HG03159 (cell line): ENCODE measurements around the gene ABCB6.

Experiments
- ATAC-seq: cut with Tn5 transposase; IDR thresholded peaks from one replicate; pipeline ENCODE4 v1.9.1; 2021; ENCODE audit warnings: mild to moderate bottlenecking, moderate library complexity; ENCODE audit not compliant: unreplicated experiment

Gene ABCB6

GRCh38 chr2:219186754-219187456 lies 31.9 kb downstream of the ABCB6 start:
- ATAC-seq, result no peak

GRCh38 chr2:219184121-219184520 lies 34.6 kb downstream of the ABCB6 start:
- ATAC-seq, result no peak

- ATAC-seq, result no peak
Observed at GRCh38 chr2:219183151-219183772, 35.5 kb downstream of the ABCB6 start.

GRCh38 chr2:219182331-219183150 lies 36.2 kb downstream of the ABCB6 start:
- no peak for ATAC-seq

- no peak for ATAC-seq
Observed at GRCh38 chr2:219181531-219181930, 37.2 kb downstream of the ABCB6 start.

GRCh38 chr2:219180961-219181360 lies 37.8 kb downstream of the ABCB6 start:
- no peak for ATAC-seq

- ATAC-seq, result no peak
Observed at GRCh38 chr2:219179601-219180465, 38.9 kb downstream of the ABCB6 start.

GRCh38 chr2:219178377-219179175 lies 40.2 kb downstream of the ABCB6 start:
- ATAC-seq, result peak; percentile 13

- peak; percentile 46 for ATAC-seq
Observed at GRCh38 chr2:219177552-219178376, 41.0 kb downstream of the ABCB6 start, which contains the start of gene RETREG2. Gene RETREG2, plus strand, starts transcription at chr2:219178275. Its CDS starts 78 bp downstream, at chr2:219178353.

- ATAC-seq, result peak; percentile 64
Observed at GRCh38 chr2:219176818-219177551, 41.8 kb downstream of the ABCB6 start, which contains the start of gene CNPPD1. Gene CNPPD1, minus strand, starts transcription at chr2:219176925. Its CDS starts 97 bp downstream, at chr2:219176828.

- ATAC-seq, result peak; percentile 17
Observed at GRCh38 chr2:219175928-219176817, 42.6 kb downstream of the ABCB6 start.

- no peak for ATAC-seq
Observed at GRCh38 chr2:219175486-219175885, 43.3 kb downstream of the ABCB6 start.

- no peak for ATAC-seq
Observed at GRCh38 chr2:219174801-219175200, 44.0 kb downstream of the ABCB6 start.

GRCh38 chr2:219174146-219174545 lies 44.6 kb downstream of the ABCB6 start:
- no peak for ATAC-seq

GRCh38 chr2:219173176-219173575 lies 45.6 kb downstream of the ABCB6 start:
- no peak for ATAC-seq

GRCh38 chr2:219172231-219173154 lies 46.3 kb downstream of the ABCB6 start:
- ATAC-seq, result no peak
